Hematopoietic multipotent progenitor cell treated with erythropoietin and hydrocortisone succinate and interleukin-3 and kit ligand, for 4 days (in vitro differentiated cells): Measurements from ENCODE around the gene NPC2.
A peak's percentile ranks its signal among the peaks of the same experiment; 100 is the strongest.

ENCODE experiments used
- DNase-seq: peaks from one replicate; pipeline ENCODE4 v3.0.0-alpha.2; 2015

NPC2 gene

DNA sequence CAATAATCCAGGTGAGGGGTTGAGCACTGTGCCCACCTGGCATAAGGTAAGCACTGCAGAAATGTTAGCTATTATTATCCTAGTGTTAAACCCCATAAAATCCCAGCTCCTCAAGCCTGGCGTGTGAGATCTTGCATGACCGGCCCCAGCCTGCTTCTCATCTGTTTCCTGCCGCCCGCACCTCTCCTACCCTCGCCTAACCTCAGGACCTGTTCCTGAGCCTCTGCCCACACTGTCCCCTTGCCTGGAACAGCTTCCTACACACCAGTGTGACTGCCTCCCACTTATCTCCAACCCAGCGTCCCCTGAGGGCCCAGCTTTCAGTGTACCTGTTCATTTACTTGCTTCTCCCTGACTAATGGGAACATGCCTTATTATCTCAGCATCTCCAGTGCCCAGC is 25.1 kb upstream of the NPC2 start:
- no peak for DNase-seq

- no peak for DNase-seq
These were observed 24.6 kb upstream of the NPC2 start for GRCh38 chr14:74517731-74518130.

- DNase-seq, result no peak
These were observed 23.5 kb upstream of the NPC2 start for GRCh38 chr14:74516451-74517160.

GRCh38 chr14:74515891-74516412 is 22.8 kb upstream of the NPC2 start:
- no peak for DNase-seq

DNA sequence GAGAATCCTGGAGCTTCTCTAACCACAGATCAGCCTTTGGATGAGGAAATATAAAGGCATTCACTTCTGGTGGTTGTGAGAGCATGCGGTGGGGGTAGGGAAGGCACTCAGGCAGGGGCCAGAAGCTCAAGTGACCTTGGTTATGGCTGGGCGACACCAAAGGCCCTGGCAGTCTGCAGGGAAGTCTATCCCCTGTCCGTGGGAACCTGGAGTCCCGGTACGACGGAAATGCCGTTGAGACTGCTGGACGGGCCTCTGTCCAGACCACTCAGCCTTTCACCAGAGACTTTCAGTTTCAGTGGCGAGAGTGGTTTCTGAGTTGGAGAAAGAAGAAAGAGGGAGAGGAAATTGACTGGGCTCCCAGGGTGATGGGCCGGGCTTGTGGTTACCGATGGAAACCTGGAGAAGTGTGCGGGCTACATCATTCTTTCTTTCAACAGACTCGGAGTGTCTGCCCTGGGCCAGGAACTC is 21.4 kb upstream of the NPC2 start:
- peak; percentile 54 for DNase-seq

- DNase-seq, result no peak
These were observed 19.1 kb upstream of the NPC2 start for GRCh38 chr14:74511966-74512830.

GRCh38 chr14:74510959-74511409 is 17.9 kb upstream of the NPC2 start:
- no peak for DNase-seq

- DNase-seq, result no peak
These were observed 17.3 kb upstream of the NPC2 start for GRCh38 chr14:74510223-74510931.

GRCh38 chr14:74509587-74510222 is 16.6 kb upstream of the NPC2 start:
- no peak for DNase-seq

DNA sequence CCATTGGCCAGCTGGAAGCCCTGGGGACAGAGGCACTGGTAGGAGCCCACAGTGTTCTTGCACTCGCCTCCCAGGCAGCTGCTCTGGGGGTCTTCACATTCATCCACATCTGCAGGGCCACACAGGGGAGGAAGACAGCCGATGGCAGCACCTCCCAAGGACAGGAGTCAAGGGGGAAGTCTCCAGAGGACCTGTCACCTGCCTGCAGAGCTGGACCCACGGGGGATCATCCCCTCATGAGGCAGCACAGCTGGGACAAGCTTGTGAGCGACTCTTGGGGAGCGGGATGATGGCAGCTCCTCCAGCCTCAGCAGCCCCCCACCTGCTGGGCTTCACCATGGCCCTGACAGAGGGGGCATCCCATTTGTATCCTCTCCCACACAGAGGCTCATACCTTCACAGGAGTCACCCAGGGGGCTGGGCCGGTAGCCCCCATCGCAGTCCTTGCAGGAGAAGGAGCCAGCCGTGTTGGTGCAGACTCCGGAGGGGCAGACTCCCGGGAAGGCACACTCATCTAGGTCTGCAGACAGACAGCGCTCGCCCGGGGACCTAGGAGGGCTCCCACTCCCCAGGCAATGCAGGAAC is 15.8 kb upstream of the NPC2 start:
- DNase-seq, result no peak

- DNase-seq, result peak; percentile 72
These were observed 15.2 kb upstream of the NPC2 start for GRCh38 chr14:74508292-74508731.

DNA sequence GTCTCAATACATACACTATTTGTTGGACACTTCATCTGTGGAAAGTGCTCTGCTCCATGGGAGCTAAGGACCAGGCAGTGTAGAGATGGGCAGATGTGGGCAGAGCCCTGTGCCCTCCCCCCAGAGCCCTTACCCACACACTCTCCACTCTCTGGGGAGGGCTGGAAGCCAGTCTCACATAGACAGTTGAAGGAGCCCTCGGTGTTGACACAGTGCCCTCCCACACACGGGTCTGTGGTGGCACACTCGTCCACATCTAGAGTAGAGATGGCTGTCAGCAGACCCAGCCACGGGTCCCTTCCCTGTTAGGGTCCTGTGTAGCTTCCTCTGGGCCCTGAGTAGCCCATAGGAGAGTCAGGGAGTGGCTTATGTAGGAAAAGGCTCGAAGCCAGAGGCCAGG is 14.7 kb upstream of the NPC2 start:
- DNase-seq, result no peak

DNA sequence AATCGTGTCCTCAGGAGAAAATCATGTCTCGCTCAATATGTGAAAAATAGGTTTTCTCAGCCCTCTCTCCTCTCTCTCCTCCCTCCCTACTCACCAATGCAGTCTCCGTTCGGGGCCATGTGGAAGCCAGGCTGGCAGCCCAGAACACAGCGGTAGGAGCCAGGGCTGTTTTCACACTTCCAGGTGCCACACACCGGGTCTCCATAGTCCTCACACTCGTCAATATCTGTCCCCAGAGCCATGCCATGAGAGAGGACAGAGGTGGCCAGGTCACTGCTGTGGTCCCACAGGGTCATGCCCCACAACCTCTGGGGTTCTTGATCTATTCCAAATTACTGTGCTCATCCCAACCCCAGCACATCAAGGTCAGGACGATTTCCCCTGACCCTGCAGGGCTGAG is 14.0 kb upstream of the NPC2 start:
- DNase-seq, result no peak

DNA sequence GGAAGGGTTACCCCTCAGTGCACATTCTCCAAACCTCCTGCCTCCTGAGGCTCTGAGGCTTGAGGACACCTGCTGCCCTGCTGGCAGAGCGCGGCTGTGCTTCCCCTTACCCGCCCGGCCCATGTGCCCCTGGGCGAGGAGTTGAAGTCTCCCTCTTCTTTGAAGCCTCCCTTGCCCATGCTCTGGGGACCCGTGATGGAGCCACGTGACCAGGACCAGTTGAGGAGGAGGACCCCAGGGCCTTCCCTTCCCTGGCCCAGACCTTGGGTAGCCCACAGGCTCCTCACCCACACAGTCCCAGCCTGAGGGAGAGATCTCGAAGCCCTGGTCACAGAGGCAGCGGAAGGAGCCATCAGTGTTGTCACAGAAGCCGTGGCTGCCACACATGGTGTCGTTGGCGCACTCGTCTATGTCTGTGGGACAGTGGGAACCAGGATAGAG is 13.3 kb upstream of the NPC2 start:
- no peak for DNase-seq

DNA sequence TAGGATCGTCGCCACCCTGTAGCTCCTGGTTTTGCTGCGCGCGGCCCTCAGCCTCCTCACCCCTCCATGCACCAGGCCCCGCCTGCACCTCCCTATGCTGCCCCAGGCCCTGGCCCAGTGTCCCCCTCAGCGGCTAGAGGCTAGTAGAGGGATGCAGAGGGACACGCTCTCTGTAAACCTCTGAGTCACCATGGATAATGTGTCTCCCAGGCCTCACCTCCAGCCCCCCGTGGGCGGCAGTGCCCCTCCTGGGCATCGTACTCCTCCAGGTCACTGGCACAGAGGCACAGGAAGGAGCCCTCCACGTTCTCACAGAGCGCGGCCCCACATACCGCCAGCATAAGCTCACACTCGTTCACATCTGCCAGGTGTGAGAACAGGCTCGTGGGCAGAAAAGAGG is 12.7 kb upstream of the NPC2 start:
- no peak for DNase-seq

DNA sequence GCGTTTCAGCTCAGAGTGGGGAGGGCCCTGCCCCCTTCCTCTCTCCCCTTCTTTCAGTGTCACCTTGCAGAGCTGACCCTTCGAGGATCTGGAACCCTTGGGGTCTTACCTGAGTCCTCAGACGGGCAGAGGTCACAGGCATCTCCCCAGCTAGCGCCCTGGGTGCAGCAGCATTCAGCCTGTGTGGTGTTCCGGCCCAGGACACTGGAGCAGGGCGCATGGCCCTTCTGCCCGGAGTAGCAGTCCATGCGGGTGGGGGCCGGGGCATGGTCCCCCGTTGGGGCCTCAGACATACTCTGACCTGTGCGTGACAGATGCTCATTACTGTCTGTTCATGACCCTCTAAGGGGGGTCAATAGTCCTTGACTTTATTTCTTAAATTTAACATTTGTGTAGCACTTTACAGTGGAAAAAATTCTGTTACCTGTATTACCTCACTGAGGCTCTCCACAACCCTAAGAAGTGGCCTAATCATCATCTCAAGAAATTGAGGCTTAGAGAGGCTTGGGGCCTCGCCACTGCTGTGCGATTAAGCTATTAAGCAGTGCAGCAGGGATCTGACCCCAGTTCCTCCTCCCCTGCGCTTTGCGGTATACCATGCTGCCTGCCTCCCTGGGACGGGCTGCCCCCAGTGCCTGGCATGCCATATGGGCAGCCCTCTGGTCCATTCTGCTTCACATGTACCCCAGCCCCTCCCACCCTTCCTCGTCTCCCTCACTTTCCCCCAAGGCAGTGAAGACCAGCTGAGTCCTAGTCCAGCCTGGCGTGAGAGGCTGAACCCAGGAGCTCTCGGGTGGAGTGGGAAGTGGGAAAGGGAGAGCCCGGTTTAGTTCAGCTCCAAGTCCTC is 12.0 kb upstream of the NPC2 start:
- DNase-seq, result no peak

GRCh38 chr14:74504412-74504811 is 11.3 kb upstream of the NPC2 start:
- no peak for DNase-seq

DNA sequence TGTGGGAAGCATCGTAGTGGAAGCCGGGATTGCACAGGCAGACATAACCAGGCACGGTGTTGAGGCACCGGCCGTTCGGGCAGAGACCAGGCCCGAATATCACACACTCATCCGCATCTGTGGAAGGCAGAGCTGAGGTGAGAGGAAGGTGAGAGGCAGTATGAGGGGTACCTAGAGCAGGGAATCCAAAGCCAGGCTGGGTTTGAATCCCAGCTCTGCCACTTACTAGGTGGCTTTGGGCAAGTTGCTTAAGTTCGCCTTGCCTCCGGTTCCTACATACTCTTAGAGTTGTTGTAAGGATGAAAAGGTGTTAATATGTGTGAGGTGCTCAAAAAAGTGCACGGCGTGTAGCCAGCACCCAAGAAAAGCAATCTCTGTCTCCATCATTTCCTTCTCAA is 10.8 kb upstream of the NPC2 start:
- no peak for DNase-seq

- peak; percentile 83 for DNase-seq
These were observed 10.3 kb upstream of the NPC2 start for GRCh38 chr14:74503291-74503937.

- peak; percentile 81 for DNase-seq
These were observed 9.3 kb upstream of the NPC2 start for GRCh38 chr14:74502236-74503019.
